M059J (cell line): ENCODE results near the gene APOBEC3A. TPM values are rescaled to one million over a fixed set of nuclear protein-coding genes. Genes with fewer than 3 reads are reported as not detected.

ENCODE experiments used
- DNase-seq: peaks from one replicate; pipeline ENCODE4 v3.0.0-alpha.2; 2012; ENCODE audit warnings: low read depth
- total RNA-seq: library from RNA; depleted of rRNA; stranded (reverse); fragments of >200 nt; shearing (Covaris generic); gene quantifications from 2 replicates; pipeline ENCODE4 v1.2.3, GENCODE V29; 2014; rRNA removed

The APOBEC3A gene
- total RNA-seq = not detected in 2 replicates

DNA sequence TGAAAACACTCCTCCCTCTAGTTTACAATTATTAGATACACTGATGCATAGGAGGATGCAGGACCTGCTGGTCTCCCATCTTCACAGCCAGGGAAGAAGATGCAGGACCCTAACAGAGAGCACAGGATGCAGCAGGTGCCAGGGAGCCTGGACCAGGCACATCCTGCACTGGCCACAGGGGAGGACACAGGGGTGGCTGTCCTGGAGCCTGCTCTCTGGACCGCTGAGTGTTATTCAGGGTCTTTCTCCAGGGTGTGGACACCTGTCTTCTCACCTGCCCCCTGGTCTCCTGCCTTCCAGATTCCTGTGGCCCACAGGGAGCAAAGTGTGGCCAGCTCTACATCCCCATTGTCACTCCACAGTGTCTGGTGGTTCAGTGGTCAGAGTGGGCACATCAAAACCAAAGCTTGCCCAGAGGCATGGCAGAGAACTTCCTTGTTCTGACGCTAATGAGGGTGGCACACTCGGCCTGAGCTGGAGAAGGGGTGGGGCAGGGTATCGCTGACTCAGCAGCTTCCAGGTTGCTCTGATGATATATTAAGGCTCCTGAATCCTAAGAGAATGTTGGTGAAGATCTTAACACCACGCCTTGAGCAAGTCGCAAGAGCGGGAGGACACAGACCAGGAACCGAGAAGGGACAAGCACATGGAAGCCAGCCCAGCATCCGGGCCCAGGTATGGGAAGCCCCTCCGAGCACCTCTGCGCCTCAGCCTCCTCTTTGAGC is at the start of gene APOBEC3A:
TSS of gene APOBEC3A (plus strand) at position 564 of the 725 bp plus-strand sequence. CDS start at position 647, 83 bp downstream.
- DNase-seq = no peak

DNA sequence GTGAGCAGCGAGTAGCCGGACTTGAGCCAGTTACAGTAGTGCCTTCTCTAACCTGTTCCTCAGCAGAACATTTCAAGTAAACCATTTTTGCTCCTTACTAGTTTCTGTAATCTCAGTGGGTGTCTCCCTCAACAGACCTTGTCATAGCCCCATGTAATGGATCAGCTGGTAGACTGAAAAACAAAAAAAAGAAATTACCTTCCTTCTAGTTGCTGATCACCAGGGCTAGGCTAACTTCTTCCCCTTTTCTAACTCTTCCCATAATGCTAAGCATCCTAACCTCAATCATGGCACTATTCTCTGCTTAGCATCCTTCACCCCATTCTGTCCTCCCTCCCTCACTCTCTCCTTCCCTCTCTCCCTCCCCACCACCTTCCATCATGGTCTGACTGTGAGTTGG is 49.6 kb upstream of the APOBEC3A start:
- no peak for DNase-seq

DNA sequence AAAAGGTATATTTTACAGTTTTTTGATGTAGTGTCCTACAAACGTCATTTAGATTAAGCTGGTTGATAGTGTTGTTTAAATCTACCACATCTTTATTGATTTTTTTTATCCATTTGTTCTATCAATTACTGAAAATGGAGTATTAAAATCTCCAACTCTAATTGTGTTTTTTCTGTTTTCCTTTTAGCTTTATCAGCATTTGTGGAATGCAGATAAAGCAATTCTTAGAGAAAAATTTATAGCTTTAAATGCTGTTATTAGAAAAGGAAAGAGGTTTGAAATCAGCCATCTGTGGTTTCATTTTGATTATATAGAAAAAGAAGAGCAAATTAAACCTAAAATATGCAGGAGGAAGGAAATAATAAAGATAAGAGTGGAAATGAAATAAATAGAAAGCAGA is 46.0 kb upstream of the APOBEC3A start:
- no peak for DNase-seq

DNA sequence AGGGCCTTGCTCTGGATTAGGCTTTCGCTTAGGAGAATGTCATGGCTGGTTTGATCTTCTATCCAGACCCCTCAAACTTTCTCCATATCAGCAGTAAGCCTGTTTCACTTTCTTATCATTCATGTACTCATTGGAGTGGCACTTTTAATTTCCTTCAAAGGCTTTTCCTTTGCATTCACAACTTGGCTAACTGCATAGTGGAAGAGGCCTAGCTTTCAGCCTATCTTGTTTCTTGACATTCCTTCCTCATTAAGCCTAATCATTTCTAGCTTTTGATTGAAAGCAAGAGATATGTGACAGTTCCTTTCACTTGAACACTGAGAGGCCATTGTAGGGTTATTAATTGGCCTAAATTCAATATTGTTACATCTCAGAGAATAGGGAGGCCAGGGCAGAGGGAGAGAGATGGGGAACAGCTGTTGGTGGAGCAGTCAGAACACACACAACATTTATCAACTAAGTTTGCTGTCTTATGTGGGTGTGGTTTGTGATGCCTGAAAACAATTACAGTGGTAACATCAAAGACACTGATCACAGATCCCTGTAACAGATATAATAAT is 37.7 kb upstream of the APOBEC3A start:
- DNase-seq = no peak

DNA sequence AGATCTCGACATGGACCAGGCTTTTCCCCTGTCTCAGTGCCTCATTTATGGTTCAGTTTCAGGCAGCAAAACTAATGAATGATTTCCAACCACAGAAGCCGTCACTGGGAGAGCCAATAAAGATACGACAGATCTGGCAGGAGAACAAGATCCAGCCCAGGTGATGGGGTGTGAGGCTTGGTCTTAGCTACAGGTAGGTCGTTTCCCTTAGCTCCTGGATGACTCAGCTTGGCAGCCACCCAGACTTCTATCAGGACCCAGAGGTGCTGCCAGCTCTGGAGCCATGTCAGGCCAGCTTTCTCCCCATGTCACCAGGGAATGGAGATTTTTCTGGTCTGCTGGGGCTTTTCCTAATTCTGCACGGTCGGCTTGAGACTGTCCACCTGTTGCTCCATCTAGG is 36.3 kb upstream of the APOBEC3A start:
- no peak for DNase-seq

DNA sequence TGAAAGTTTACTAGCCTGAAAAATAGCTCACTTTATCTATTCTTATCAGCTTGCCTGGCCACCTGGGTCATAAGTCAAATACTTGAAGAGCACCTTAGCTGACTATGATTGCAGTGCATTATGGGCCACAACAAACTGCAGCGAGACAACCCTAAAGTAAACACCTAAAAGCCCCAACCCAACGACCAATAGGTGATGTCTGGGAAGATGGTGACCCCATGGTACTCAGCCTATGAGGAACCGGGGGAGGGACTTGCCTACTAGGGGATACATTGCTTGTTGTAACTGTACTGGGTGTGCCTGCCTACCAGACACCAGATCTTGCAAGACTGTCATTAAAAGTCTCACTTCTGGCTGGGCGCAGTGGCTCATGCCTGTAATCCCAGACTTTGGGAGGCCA is 35.6 kb upstream of the APOBEC3A start:
- no peak for DNase-seq

DNA sequence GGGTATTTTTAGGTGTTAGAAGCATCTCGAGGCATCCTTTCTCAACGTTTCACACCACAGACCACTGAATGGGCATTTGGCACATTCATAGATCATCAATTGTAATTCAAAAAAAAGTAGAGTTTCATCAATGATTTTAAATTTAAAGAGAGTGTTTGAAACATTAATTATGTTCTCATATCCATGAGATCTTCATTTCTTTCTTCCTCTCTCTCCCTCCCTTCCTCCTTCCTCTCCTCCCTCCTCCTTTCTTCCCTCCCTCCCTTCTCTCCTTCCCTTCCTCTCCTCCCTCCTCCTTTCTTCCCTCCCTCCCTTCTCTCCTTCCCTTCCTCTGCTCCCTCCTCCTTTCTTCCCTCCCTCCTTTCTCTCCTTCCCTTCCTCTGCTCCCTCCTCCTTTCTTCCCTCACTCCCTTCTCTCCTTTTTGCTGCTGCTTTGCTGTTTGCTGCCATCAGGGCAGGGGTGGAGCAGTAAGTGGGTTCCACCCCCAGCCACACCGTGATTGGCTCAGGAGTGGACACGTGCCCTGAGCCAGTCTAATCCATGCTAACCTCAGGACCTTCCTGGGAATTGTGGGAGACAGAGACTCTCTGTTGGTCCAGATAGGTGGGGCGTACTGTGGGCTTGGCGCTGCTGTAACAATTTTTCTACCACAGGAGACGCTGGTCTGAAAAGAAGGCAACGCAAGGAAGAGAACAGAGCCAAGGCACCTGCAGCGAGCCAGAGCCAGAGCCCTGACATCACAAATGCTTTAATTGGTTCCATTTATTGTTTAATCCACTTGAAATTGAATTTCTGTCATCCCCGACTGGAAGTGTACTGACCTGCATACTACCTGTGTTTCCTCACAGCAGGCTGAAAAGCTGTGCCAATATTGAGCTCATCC is 33.7 kb upstream of the APOBEC3A start:
- DNase-seq = peak; percentile 83

DNA sequence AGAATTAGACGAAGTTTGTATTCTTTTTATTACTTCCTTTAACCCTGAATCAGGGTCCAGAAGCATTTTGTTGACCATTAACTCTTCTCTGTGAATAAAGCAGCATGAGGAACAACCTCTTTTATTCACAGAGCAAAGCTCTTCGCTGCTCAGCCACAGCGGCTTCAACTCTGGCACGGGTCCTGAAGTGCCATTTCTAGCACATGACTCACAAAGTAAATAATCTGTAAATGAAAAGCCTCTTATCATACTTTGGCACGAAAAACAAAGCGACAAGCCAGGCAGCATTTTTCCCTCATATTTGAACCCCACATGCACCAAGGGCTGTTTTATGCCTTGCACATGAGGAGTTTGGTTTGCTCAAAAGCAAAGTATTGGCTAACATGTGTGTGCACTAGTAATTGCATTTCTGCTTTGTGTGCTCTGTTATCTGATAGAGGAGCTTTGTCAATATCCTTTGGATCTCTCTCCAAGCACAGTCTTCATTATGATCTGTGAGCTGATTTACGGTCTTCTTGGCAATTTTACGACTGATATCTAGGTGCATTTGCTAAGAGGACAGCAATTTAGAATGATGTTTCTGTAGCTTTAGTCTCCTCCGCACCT is 33.0 kb upstream of the APOBEC3A start:
- peak; percentile 89 for DNase-seq

DNA sequence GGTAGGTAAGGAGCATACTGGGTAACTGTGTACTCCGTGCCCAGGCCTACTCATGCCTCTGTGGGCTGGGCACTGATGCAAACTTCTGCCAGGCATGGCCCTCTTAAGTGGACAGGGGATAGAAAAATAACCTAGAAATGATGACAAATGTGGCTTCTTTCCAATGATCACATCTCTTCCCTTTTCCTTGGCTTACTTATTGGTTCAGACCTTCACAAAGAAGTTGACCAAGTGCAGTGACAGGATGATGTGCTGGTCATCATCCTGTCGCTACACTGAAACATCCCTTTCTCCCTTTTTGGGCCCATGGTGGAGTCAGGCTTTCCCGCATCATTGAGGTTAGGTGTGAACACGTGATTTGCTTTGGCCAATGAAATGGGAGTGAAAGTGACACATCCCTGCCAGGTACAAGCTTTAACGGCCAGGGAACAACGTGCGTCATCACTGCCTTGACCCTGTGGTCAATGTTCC is 31.8 kb upstream of the APOBEC3A start:
- DNase-seq = peak; percentile 65

DNA sequence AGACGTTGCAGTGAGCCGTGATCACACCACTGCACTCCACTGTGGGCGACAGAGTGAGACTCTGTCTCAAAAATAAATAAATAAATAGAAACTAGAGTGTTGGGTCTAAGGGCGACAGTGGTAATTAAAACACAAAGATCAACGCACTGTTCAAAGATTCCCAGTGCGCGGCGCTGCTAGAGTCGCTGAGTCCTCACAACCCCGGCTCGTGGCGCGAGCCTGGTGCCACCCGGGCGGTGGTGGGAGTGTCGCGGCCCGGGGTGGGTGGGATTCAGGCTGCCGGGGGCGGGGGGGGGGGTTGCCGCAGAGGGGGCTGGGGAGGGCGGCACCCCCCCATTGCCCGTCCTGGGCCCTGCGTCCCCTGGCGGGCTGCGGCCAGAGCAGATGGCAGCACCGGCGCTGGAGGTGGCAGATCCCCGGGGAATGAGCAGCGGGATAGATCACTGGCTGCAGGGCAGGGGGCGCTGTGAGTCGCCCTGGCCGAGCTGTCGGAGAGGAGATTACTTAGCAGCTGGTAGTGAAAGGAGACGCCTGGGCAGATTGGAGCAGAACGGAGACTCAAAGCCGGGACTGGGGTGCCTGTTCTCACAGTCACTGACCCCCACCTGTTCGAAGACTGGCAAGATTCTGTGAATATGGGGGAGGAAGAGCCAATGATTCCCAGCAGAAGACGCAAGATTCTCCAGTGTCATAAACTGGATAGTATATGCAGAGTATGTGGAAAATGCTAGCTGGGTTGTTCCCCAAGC is 30.2 kb upstream of the APOBEC3A start:
- DNase-seq = peak; percentile 45

DNA sequence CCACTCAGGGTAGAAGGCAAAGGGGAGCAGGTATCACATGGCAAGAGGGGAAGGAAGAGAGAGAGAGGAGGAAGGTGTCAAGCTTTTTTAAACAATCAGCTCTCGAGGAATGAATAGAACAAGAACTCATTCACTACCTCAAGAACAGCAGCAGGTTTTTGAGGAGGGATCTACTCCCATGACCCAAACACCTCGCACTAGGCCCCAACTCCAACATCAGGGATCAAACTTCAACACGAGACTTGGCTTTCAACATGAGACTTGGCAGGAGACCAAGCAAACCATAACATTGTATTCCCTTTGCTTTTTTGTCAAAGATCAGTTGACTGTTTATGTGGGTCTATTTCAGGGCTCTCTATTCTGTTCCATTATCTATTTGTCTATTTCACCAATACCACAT is 26.9 kb upstream of the APOBEC3A start:
- no peak for DNase-seq

DNA sequence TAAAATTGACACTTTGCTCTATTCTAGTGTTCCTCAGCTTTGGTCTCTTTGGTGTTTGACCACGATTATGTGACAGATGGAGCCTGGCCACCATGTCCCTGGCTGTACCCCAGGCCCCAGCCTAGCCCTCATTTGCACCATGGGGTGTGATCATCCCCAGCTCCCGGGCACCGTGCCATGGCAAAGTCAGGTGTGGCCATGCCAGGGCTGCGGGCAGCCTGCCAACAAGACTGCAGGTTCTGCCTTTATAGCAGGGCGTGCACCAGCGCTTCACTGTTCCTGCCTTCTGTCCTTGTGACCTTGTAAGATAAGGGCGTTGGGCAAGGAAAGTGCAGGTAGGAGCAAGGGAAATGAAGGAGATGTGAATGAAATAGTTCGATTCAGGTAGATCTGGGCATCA is 22.4 kb upstream of the APOBEC3A start:
- no peak for DNase-seq

DNA sequence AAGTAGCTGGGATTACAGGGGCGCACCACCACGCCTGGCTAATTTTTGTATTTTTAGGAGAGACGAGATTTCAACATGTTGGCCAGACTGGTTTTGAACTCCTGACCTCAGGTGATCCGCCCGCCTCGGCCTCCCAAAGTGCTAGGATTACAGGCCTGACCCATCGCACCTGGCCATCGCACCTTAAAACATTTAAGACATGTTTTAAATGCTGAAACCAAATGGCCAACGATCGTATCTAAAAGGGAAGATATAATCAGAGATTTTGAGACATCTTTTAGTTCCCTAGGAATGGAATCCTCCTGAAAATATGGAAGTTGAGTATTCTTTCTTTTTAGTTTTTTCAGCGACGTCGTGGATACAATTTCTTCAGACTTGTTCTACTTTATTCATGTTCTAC is 21.8 kb upstream of the APOBEC3A start:
- no peak for DNase-seq

DNA sequence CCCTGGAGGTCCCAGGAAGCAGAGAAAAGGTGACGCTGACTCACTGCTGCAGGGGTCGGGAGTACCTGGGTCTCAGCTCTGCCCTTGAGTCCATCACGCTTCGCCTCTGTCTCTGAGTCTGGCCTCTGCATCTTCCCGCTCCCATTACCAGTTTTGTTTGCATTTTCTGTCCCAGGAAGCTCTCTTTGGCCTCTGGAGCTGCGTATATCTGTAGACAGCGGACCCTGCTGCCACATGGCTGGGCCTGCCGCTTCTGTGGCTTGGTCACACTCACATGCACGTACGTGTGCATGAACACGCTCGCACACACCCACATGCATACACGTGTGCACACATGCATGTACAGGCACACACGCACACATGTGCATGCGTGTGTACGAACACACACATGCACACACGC is 20.8 kb upstream of the APOBEC3A start:
- DNase-seq = no peak

DNA sequence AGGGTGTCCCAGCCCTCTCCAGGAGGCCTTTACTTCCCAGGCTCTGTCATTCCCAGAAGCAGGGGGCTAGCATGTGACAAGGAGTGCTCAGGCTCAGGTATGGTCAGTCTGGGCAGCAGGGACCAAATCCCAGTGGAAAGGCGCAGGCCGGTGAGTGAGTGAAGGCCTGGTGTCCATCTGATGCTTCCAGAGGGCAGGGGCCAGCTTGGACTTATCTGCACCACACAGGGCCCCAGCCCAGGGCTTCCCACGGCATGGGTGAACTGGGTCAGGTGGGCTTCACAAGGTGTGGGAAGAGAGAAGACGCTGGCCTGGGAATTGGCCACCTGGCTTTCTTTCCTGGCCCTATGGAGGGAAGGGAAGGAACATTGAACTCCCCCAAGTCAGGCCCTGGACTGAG is 20.4 kb upstream of the APOBEC3A start:
- no peak for DNase-seq

DNA sequence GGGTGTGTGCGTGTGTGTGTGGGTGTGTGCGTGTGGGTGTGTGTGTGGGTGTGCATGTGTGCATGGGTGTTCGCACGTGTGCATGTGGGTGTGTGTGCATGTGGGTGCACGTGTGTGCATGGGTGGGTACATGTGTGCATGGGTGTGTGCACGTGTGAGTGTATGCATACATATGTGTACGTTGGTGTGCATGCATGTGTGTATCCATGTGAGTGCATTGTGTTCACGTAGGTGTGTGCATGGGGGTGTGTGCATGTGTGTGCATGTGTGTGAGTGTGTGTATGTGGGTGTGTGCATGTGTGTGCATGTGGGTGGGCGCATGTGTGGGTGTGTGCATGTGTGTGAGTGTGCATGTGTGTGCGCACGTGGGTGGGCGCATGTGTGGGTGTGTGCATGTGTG is 19.9 kb upstream of the APOBEC3A start:
- DNase-seq = no peak

DNA sequence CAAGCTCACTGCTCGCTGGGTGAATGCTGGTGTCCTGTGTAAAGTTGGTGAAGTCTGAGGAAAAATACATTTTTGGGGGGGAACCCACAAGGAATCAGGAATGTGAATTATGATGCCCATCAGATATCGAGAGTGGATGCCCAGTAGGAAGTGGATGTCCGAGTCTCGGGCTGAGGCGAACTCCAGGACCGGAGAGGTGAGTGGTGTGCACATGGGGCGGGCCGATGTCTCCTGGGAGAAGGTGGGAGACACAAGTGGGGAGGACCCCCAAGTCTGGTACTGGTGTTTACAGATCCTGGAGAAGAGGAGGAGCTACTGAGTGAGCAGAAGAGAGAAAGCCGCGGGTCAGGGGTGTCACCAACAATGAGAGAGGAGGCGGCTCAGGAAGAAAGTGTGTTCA is 19.2 kb upstream of the APOBEC3A start:
- no peak for DNase-seq

DNA sequence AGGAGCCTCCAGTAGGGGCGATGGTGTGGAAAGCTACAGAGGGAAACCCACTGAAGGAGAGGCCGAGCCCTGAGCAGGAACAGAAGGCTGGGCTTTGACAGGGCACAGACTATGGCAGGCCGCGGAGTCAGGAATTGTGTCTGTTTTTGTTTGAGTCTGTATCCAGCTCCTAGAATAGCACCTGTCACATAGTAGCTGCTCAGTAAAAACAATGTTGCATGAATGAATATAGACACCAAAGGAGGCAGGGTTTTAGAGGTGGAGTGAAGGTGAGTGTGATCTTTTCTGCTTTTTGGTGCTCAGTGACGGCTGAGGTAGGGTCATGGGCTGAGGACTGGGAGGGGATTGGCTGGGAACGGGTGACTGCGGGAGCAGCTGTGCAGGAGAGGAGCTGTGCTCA is 18.5 kb upstream of the APOBEC3A start:
- no peak for DNase-seq

DNA sequence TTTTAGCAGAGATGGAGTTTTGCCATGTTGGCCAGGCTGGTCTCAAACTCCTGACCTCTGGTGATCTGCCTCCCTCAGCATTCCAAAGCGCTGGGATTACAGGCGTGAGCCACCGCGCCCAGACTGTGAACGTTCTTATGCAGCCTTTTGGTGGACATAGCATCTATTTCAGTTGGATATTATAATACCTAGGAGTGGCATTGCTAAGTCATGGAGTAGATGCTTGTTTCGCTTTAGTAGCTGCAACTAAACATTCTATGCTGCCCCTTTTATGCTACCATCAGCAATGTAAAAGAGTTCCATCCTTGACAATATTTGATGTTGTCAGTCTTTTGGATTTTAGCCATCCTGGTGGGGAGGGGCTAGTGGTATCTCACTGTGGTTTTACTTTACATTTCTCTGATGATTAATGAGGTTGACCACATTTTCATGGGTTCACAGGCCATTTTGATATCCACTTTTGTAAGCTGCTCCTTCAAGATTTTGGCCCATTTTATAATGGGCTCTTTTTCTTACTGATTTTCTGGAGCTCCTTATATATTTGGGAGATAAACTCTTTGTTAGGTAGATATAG is 16.5 kb upstream of the APOBEC3A start:
- DNase-seq = peak; percentile 20

DNA sequence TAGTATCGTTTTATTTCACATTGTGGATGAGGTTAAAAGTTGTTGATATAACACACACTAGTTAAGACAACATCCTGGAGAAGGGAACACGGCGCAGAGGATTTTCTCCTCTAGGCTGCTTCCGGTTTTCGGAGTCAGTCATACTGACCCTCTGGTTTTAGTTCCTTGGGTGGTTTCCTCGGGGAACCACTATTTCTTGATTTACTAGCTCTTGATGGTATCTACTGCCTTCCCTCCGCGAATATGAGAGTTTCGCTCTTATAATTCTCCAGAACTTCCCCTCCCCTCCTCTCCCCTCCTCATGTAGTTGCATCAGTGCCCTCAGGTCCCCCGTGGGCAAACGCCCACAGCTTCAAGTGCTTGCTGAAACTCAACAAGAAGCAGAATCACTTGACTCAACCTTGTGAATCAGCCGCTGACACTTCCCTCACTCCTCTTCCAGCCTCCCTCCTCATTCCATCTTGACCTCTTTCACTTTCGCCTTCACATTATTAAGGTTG is 15.9 kb upstream of the APOBEC3A start:
- DNase-seq = no peak

DNA sequence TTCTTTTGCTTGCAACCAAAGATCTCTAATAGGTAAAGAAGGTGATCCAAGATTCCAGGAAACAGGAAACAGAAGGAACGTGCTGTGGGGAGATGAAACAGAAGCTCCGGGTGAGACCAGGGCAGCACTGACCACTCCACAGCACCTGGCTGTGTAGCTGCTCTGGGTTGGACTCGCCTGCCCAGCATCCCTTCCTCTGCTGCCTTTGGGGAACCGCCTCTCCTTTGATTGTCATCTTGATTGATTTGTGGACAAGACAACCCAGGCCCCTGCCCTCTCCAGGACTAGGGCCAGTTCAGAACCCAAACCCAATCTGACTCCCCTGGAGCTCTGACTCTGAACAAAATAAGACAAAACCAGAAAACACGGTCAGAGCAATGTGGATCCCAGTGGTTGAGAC is 14.7 kb upstream of the APOBEC3A start:
- no peak for DNase-seq
